ENCODE measurements around the gene ZNF628.

The ZNF628 gene

GRCh38 chr19:55503502-55504251 lies 27.3 kb downstream of the ZNF628 start:
- TF ChIP-seq CTCF (IDR thresholded peaks at IDR 0.05; ENCODE audit: low read depth, low read length): peak; percentile 93
- no peak for DNase-seq (ENCODE audit: extremely low read depth, low read depth)

GRCh38 chr19:55504252-55504603 lies 27.8 kb downstream of the ZNF628 start:
- no peak for DNase-seq (ENCODE audit: extremely low read depth, low read depth)
- no peak for TF ChIP-seq CTCF (IDR thresholded peaks at IDR 0.05; ENCODE audit: low read depth, low read length)

GRCh38 chr19:55504981-55505380 lies 28.6 kb downstream of the ZNF628 start:
- DNase-seq (ENCODE audit: extremely low read depth, low read depth): no peak
- TF ChIP-seq CTCF (IDR thresholded peaks at IDR 0.05; ENCODE audit: low read depth, low read length): no peak

GRCh38 chr19:55508120-55508519 lies 31.7 kb downstream of the ZNF628 start:
- DNase-seq (ENCODE audit: extremely low read depth, low read depth): no peak
- TF ChIP-seq CTCF (IDR thresholded peaks at IDR 0.05; ENCODE audit: low read depth, low read length): no peak

GRCh38 chr19:55516878-55517620 lies 40.6 kb downstream of the ZNF628 start:
- peak; percentile 80 for DNase-seq (ENCODE audit: extremely low read depth, low read depth)
- TF ChIP-seq CTCF (IDR thresholded peaks at IDR 0.05; ENCODE audit: low read depth, low read length): peak; percentile 92

- no peak for TF ChIP-seq CTCF (IDR thresholded peaks at IDR 0.05; ENCODE audit: low read depth, low read length)
- peak; percentile 19 for DNase-seq (ENCODE audit: extremely low read depth, low read depth)
Observed at GRCh38 chr19:55519451-55520311, 43.3 kb downstream of the ZNF628 start.

Data from AG09319 (cell line).